H1 (cell line): ENCODE data around the gene FARP2. TPM values are rescaled to one million over a fixed set of nuclear protein-coding genes. Genes with fewer than 3 reads are reported as not detected.

Experiments used
- CTCF ChIA-PET: fragments of 300-600 bp; sonication (Branson Sonifier 250); formaldehyde crosslinking; loops from one replicate; lab custom pipeline; 2021; ENCODE audit not compliant: partially characterized antibody; lab: Charles Lee
- POLR2A ChIA-PET: fragments of 300-600 bp; sonication (Branson Sonifier 250); formaldehyde crosslinking; loops from one replicate; lab custom pipeline; 2021; ENCODE audit warnings: inconsistent platforms; ENCODE audit not compliant: partially characterized antibody; lab: Charles Lee
- DNase-seq, 2 experiments: peaks; one replicate each; pipeline versions ENCODE4 v3.0.0 to v3.0.0-alpha.2; 2010 to 2022; ENCODE audit warnings: low spot score in 2 of 2, low read depth in 1 of 2, mixed read lengths in 1 of 2
- FAIRE-seq: peaks from 2 replicates; lab custom pipeline; 2011; peaks lifted over from hg19 to GRCh38; lab: Jason Lieb, UNC
- H2AFZ ChIP-seq: 2 replicates; pipeline ENCODE4 v1.8.1; 2012; ENCODE audit warnings: low read length, inconsistent platforms
- H2AK5ac ChIP-seq: 2 replicates; pipeline ENCODE4 v1.6.1; 2013; ENCODE audit warnings: low read depth, low read length
- H2BK120ac ChIP-seq: replicated peaks from 2 replicates; pipeline ENCODE3; 2013; ENCODE audit warnings: low read depth, low read length, inconsistent platforms
- H2BK12ac ChIP-seq: 2 replicates; pipeline ENCODE4 v1.6.1; 2013; ENCODE audit warnings: low read depth, low read length
- H2BK15ac ChIP-seq: 2 replicates; pipeline ENCODE4 v1.6.1; 2013; ENCODE audit warnings: low read length
- H2BK20ac ChIP-seq: 2 replicates; pipeline ENCODE4 v1.6.1; 2013; ENCODE audit warnings: low read length
- H2BK5ac ChIP-seq: 2 replicates; pipeline ENCODE4 v1.6.1; 2013; ENCODE audit warnings: low read depth, low read length
- H3K14ac ChIP-seq: 2 replicates; pipeline ENCODE4 v1.6.1; 2013; ENCODE audit warnings: inconsistent platforms; ENCODE audit not compliant: insufficient read length
- H3K18ac ChIP-seq: 2 replicates; pipeline ENCODE4 v1.6.1; 2013; ENCODE audit warnings: low read length; ENCODE audit errors: extremely low read depth
- H3K23ac ChIP-seq: 2 replicates; pipeline ENCODE4 v1.6.1; 2013; ENCODE audit warnings: inconsistent platforms; ENCODE audit not compliant: insufficient read length
- H3K23me2 ChIP-seq: 2 replicates; pipeline ENCODE4 v1.6.1; 2013; ENCODE audit warnings: low read depth, low read length
- H3K27ac ChIP-seq: 2 replicates; pipeline ENCODE4 v1.6.1; 2011; ENCODE audit warnings: low read depth, low read length, inconsistent platforms
- H3K27me3 ChIP-seq, 4 experiments: replicated peaks in 1 of 4; 1 replicate in 1 of 4; 2 replicates in 3 of 4; pipeline versions ENCODE4 v1.6.1 to v1.8.1; 2011 to 2013; ENCODE audit warnings: low read length in 3 of 4, mild to moderate bottlenecking in 3 of 4, inconsistent platforms in 2 of 4, mixed read lengths in 2 of 4, moderate library complexity in 1 of 4; ENCODE audit not compliant: control insufficient read depth in 3 of 4, insufficient read depth in 3 of 4; ENCODE audit errors: extremely low read depth in 1 of 4
- H3K36me3 ChIP-seq, 4 experiments: 2 replicates each; pipeline versions ENCODE4 v1.6.1 to v1.8.1; 2011 to 2013; ENCODE audit warnings: mild to moderate bottlenecking in 4 of 4, low read length in 3 of 4, moderate library complexity in 2 of 4, control low read depth in 1 of 4, inconsistent platforms in 1 of 4; ENCODE audit not compliant: insufficient read depth in 4 of 4, control insufficient read depth in 2 of 4
- H3K4ac ChIP-seq: replicated peaks from 2 replicates; pipeline ENCODE3; 2013; ENCODE audit warnings: low read length, low read depth, mixed read lengths, inconsistent platforms; ENCODE audit not compliant: insufficient read length
- H3K4me1 ChIP-seq, 4 experiments: replicated peaks in 1 of 4; 1 replicate in 1 of 4; 2 replicates in 3 of 4; pipeline versions ENCODE4 v1.6.1 to v1.8.1; 2011 to 2013; ENCODE audit warnings: low read length in 3 of 4, inconsistent platforms in 2 of 4, mixed read lengths in 1 of 4; ENCODE audit not compliant: insufficient read depth in 4 of 4, control insufficient read depth in 3 of 4
- H3K4me2 ChIP-seq, 2 experiments: 2 replicates each; pipeline versions ENCODE4 v1.6.1 to v1.8.1; 2011 to 2013; ENCODE audit warnings: low read depth in 2 of 2, low read length in 2 of 2, control low read depth in 1 of 2, inconsistent platforms in 1 of 2, mild to moderate bottlenecking in 1 of 2; ENCODE audit not compliant: insufficient read depth in 1 of 2
- H3K4me3 ChIP-seq, 4 experiments: fragments of 200-600, 300-600 bp in 1 of 4; sonication (generic), shearing (Covaris generic), sonication (Bioruptor Twin) in 1 of 4; 2 replicates each; pipeline versions ENCODE4 v1.5.1 to v1.8.1; 2011 to 2016; ENCODE audit warnings: low read length in 4 of 4, low read depth in 3 of 4, control low read depth in 2 of 4, inconsistent platforms in 2 of 4, mild to moderate bottlenecking in 2 of 4, mixed read lengths in 1 of 4, moderate library complexity in 1 of 4; ENCODE audit not compliant: insufficient read depth in 2 of 4; ENCODE audit errors: extremely low read depth in 1 of 4
- H3K56ac ChIP-seq: replicated peaks from 2 replicates; pipeline ENCODE3; 2013; ENCODE audit warnings: low read depth, mild to moderate bottlenecking, mixed read lengths, low read length, inconsistent platforms; ENCODE audit not compliant: insufficient read length
- H3K79me1 ChIP-seq: 2 replicates; pipeline ENCODE4 v1.6.1; 2013; ENCODE audit warnings: low read depth, low read length, control low read depth
- H3K79me2 ChIP-seq, 2 experiments: 2 replicates each; pipeline versions ENCODE4 v1.6.1 to v1.8.1; 2012 to 2013; ENCODE audit warnings: low read length in 2 of 2, mild to moderate bottlenecking in 2 of 2, inconsistent platforms in 1 of 2; ENCODE audit not compliant: insufficient read depth in 2 of 2, control insufficient read depth in 1 of 2
- H3K9ac ChIP-seq, 4 experiments: replicated peaks in 1 of 4; 1 replicate in 1 of 4; 2 replicates in 3 of 4; pipeline versions ENCODE4 v1.6.1 to v1.8.1; 2011 to 2013; ENCODE audit warnings: low read depth in 3 of 4, low read length in 3 of 4, control low read depth in 2 of 4, mild to moderate bottlenecking in 2 of 4, moderate library complexity in 2 of 4, inconsistent platforms in 1 of 4; ENCODE audit errors: extremely low read depth in 1 of 4
- H3K9me3 ChIP-seq, 2 experiments: 2 replicates each; pipeline versions ENCODE4 v1.6.1 to v1.8.1; 2012 to 2013; ENCODE audit warnings: mild to moderate bottlenecking in 2 of 2, moderate library complexity in 2 of 2, control low read depth in 1 of 2, inconsistent platforms in 1 of 2, low read depth in 1 of 2, low read length in 1 of 2, mixed read lengths in 1 of 2; ENCODE audit not compliant: insufficient read depth in 2 of 2
- H4K20me1 ChIP-seq, 2 experiments: replicated peaks in 1 of 2; 2 replicates each; pipeline versions ENCODE3 to v1.8.1; 2011 to 2013; ENCODE audit warnings: inconsistent platforms in 2 of 2, low read length in 2 of 2, mild to moderate bottlenecking in 1 of 2; ENCODE audit not compliant: insufficient read depth in 2 of 2, control insufficient read depth in 1 of 2
- H4K5ac ChIP-seq: 2 replicates; pipeline ENCODE4 v1.6.1; 2013; ENCODE audit warnings: low read length, low read depth, mixed read lengths, inconsistent platforms; ENCODE audit not compliant: insufficient read length
- H4K8ac ChIP-seq: 2 replicates; pipeline ENCODE4 v1.8.0; 2013; ENCODE audit warnings: mild to moderate bottlenecking, moderate library complexity, low read length, inconsistent platforms; ENCODE audit not compliant: insufficient read depth; ENCODE audit errors: extremely low read depth
- H4K91ac ChIP-seq: replicated peaks from 2 replicates; pipeline ENCODE3; 2013; ENCODE audit warnings: low read length, mixed read lengths, inconsistent platforms; ENCODE audit not compliant: insufficient read length
- ASH2L ChIP-seq: fragments of 200-600, 300-600 bp; sonication (generic); IDR thresholded peaks from one replicate; pipeline ENCODE4 v1.7.1; 2017; ENCODE audit warnings: low read length
- BCL11A ChIP-seq, 2 experiments: IDR thresholded peaks; one replicate each; pipeline ENCODE4 v1.6.1; 2011; ENCODE audit warnings: low read depth in 2 of 2, low read length in 2 of 2, mild to moderate bottlenecking in 2 of 2
- HDAC2 ChIP-seq, 2 experiments: fragments of 300-600 bp in 1 of 2; sonication (generic) in 1 of 2; IDR thresholded peaks; 2 replicates each; pipeline ENCODE4 v1.6.1; 2011 to 2012; ENCODE audit warnings: low read depth in 2 of 2, low read length in 2 of 2, mild to moderate bottlenecking in 2 of 2, moderate library complexity in 2 of 2, borderline replicate concordance in 1 of 2, inconsistent platforms in 1 of 2
- HDAC6 ChIP-seq: IDR thresholded peaks from one replicate; pipeline ENCODE4 v1.7.1; 2012; ENCODE audit warnings: low read depth, mild to moderate bottlenecking, inconsistent platforms, low read length, moderate library complexity
- POLR2AphosphoS5 ChIP-seq: IDR thresholded peaks from 2 replicates; pipeline ENCODE4 v1.6.1; 2011; ENCODE audit warnings: low read depth, low read length
- POU5F1 ChIP-seq: IDR thresholded peaks from 2 replicates; pipeline ENCODE4 v1.6.1; 2011; ENCODE audit warnings: low read depth, mild to moderate bottlenecking, low read length, moderate library complexity
- RBBP5 ChIP-seq: IDR thresholded peaks from 2 replicates; pipeline ENCODE4 v1.7.1; 2012; ENCODE audit warnings: low read depth, mild to moderate bottlenecking, inconsistent platforms, low read length, moderate library complexity, borderline replicate concordance
- TAF7 ChIP-seq: optimal IDR thresholded peaks from 2 replicates; pipeline ENCODE3; 2011; ENCODE audit warnings: low read depth, mild to moderate bottlenecking, inconsistent platforms, low read length, moderate library complexity, borderline replicate concordance
- USF2 ChIP-seq: IDR thresholded peaks from 2 replicates; pipeline ENCODE4 v1.6.1; 2011; ENCODE audit warnings: low read length, improper control_type of control experiment
- WGBS, 2 experiments: shearing (Covaris generic) in 1 of 2; methylation state at CpG; one replicate each; pipeline versions ENCODE4 v1.1.6 to v1.1.7; 2013 to 2015; ENCODE audit warnings: low lambda C conversion rate in 2 of 2, mixed read lengths in 2 of 2, inconsistent platforms in 1 of 2, low coverage in 1 of 2, missing lambda C conversion rate in 1 of 2; ENCODE audit not compliant: insufficient replicate concordance in 2 of 2, insufficient coverage in 1 of 2, insufficient read length in 1 of 2; ENCODE audit errors: extremely low coverage in 1 of 2, missing lambda C conversion rate in 1 of 2; 5-methylcytosine and 5-hydroxymethylcytosine counted together
- polyA plus RNA-seq, 7 experiments: library from polyadenylated mRNA; depleted of rRNA in 3 of 7; stranded (reverse) in 5 of 7; unstranded in 2 of 7; fragments of >200 nt in 5 of 7; fragments of 200-250 nt in 2 of 7; gene quantifications; 1 replicate in 5 of 7; 2 replicates in 1 of 7; 4 replicates in 1 of 7; pipeline versions ENCODE4 v1.2.1 to v1.2.3, GENCODE V29; 2011 to 2013; ENCODE audit warnings: missing spikeins in 2 of 7, mixed read lengths in 2 of 7
- total RNA-seq: library from RNA; stranded (reverse); fragmentation: NEBNext Ultra II Directional; extraction: Animal tissue kit (Norgen Biotek cat#: 25700); gene quantifications from 2 replicates; pipeline ENCODE4 v1.2.1, GENCODE V29; 2021

FARP2 gene
- total and polyA plus RNA-seq, 2 of the 8 experiments (the other 6 are each of a cell fraction or from before 2014, with no cell fraction given), result 12.4 to 33.4 TPM

- Histone ChIP-seq H2BK120ac (no peak overlapping the region), H2BK20ac (no peak overlapping the region), H3K4me1 (no peaks in the 10 kb centered on the region), H2BK5ac (no peak overlapping the region), H4K8ac (no peak overlapping the region), H3K27ac (no peak overlapping the region), H3K23ac (no peak overlapping the region), H3K4me3 (no peak overlapping the region), H3K14ac (no peak overlapping the region), H2AFZ (no peak overlapping the region), H3K56ac (no peak overlapping the region), H3K9ac (no peak overlapping the region), H2BK15ac (no peak overlapping the region), H3K79me1 (peaks cover 4% of the 10 kb centered on the region; the same call in 1 of the 2 replicates), H4K5ac (no peak overlapping the region), H3K4me2 (no peak overlapping the region), H3K79me2 (0 out of 4 replicates have a peak, but pooled peaks cover 0 to 2% of the 10 kb centered on the region in 2 experiments), H3K4ac (no peak overlapping the region), H2BK12ac (no peak overlapping the region), H3K36me3 (no peaks in the 10 kb centered on the region; a peak in 4 of 8 replicates), H3K27me3 (0 out of 7 replicates have a peak, but pooled peaks cover 0 to 2% (median 0%) of the 10 kb centered on the region in 4 experiments), H3K9me3 (no peaks in the 10 kb centered on the region)
- POLR2A ChIA-PET, result interaction anchor here (0.6 kb wide), 1 partner anchor 12 kb away, joined by 3 read pairs; no protein-coding TSS in a partner anchor
- CTCF ChIA-PET, result interaction anchor here (0.9 to 1.1 kb wide), 3 partner anchors 12 to 22 kb away, joined by 3 read pairs; no protein-coding TSS in a partner anchor
- DNase-seq, result no peak
- FAIRE-seq, result no peak
- 86% methylated on average over 9 of the region's 9 CpGs; no CpG with 5 or more reads in 1 of the 2 experiments for WGBS, 2 experiments
- TF ChIP-seq RBBP5, result no peak
- no peak for TF ChIP-seq TAF7
- TF ChIP-seq USF2, result no peak
- no peak for TF ChIP-seq BCL11A (IDR thresholded peaks at IDR 0.05; ENCODE audit: low read depth in 2 of 2, low read length in 2 of 2)
- no peak for TF ChIP-seq POLR2AphosphoS5
- TF ChIP-seq HDAC2 (IDR thresholded peaks at IDR 0.05; ENCODE audit: borderline replicate concordance in 1 of 2, low read depth in 2 of 2, low read length in 2 of 2), result no peak
- TF ChIP-seq POU5F1, result no peak
- no peak for TF ChIP-seq HDAC6
- no peak for TF ChIP-seq ASH2L
- TF ChIP-seq, all 59 proteins: peak for 0
- no peaks in the 10 kb centered on the region for H3K23me2 ChIP-seq
- H2AK5ac ChIP-seq, result no peak overlapping the region
- H4K20me1 ChIP-seq, result peaks cover 0 to 6% of the 10 kb centered on the region in 2 experiments
- H4K91ac ChIP-seq, result no peak overlapping the region
- H3K18ac ChIP-seq, result no peak overlapping the region
Observed at GRCh38 chr2:241379481-241380480, 23.7 kb downstream of the FARP2 start.
